ENCODE results near the gene CCDC154. TPM values are rescaled to one million over a fixed set of nuclear protein-coding genes. Genes with fewer than 3 reads are reported as not detected.

The CCDC154 gene
- total RNA-seq, 1 donor from 2014 or later: 3.1 TPM

- intact Hi-C loops (cut with DNase I): no loop called here
These were observed 42.6 kb downstream of the CCDC154 start for GRCh38 chr16:1401758-1402154.

DNA sequence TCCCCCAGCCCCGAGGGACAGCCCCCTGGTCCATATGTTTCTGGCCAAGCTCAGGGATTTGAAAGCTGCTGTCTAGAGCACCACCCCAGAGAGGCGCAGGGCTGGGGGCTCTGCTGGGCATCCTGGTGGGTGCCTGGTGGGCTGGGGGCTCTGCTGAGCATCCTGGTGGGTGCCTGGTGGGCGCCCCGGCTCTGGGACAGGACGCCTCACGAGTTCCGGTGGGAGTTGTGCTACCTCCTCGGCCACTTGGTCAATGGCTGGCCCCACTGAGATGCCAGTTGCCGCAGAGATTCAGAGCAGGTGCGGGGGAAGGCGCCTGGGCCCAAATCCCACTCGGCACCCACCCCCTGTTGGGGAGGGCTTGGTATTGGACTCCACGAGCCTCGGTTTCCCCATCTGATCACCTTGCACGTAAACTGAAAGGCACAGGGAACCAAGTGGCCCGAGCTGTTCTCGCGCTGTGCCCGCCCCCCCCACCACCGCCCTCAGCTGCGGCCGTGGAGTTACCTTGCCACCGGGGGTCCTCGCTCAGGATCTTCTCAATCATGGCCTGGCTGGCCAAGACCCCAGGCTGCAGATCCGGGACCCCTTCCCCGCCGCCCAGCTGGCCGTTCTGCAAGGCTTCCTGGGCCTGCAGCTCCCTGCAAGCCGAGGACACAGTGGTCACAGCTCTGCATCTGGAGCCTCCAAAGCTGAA is 43.1 kb downstream of the CCDC154 start:
- intact Hi-C loops (cut with DNase I): no loop called here
- ATAC-seq (no peak), DNase-seq (no peak)
- no peaks in the 10 kb centered on the region for H3K27me3 ChIP-seq (ENCODE audit: low read depth)
- no peak overlapping the region for H3K27ac ChIP-seq
- H3K4me1 ChIP-seq: no peaks in the 10 kb centered on the region
- TF ChIP-seq CTCF (IDR thresholded peaks at IDR 0.05): no peak
- no peaks in the 10 kb centered on the region for H3K9me3 ChIP-seq
- no peak overlapping the region for H3K4me3 ChIP-seq
- peaks cover 88% of the 10 kb centered on the region for H3K36me3 ChIP-seq

More at GRCh38 chr16:1401758-1402154, 42.6 kb downstream of the CCDC154 start:
- Histone ChIP-seq H3K27ac (no peak overlapping the region), H3K4me1 (no peaks in the 10 kb centered on the region), H3K27me3 (ENCODE audit: low read depth) (no peaks in the 10 kb centered on the region), H3K36me3 (peaks cover 88% of the 10 kb centered on the region), H3K4me3 (no peak overlapping the region), H3K9me3 (no peaks in the 10 kb centered on the region)
- no peak for ATAC-seq
- no peak for TF ChIP-seq CTCF (IDR thresholded peaks at IDR 0.05)
- no peak for DNase-seq

- Histone ChIP-seq H3K27ac (no peak overlapping the region), H3K36me3 (peaks cover 91% of the 10 kb centered on the region), H3K27me3 (ENCODE audit: low read depth) (no peaks in the 10 kb centered on the region), H3K4me1 (no peaks in the 10 kb centered on the region), H3K9me3 (no peaks in the 10 kb centered on the region), H3K4me3 (no peak overlapping the region)
- intact Hi-C loops (cut with DNase I): no loop called here
- DNase-seq (no peak), ATAC-seq (peak; percentile 10 to 19)
- no peak for TF ChIP-seq CTCF (IDR thresholded peaks at IDR 0.05)
These were observed 45.4 kb downstream of the CCDC154 start for GRCh38 chr16:1398826-1399581.

DNA sequence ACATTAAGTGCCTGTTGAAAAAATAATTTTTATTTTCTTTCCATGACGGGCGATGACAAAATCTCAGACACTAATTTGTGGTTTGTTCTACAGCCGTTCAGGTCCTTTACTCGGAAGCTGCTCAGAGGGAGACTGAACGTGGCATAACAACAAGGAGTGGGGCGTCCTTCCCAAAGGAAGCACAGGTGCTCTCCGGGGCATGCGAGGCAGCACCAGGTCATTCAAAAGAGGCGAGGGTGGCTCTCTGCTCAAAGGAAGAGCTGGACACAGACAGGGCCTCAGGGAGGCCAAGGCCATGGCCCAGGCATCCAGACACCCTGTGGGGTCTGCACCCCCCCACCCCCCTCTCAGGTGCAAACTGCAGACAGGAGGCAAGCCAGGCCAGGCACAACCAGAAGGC is 46.0 kb downstream of the CCDC154 start:
- Histone ChIP-seq H3K36me3 (peaks cover 92% of the 10 kb centered on the region), H3K4me1 (no peaks in the 10 kb centered on the region), H3K27ac (no peak overlapping the region), H3K4me3 (no peak overlapping the region), H3K9me3 (no peaks in the 10 kb centered on the region), H3K27me3 (ENCODE audit: low read depth) (no peaks in the 10 kb centered on the region)
- no peak for DNase-seq
- intact Hi-C loops (cut with DNase I): no loop called here
- TF ChIP-seq CTCF (IDR thresholded peaks at IDR 0.05): no peak
- ATAC-seq: no peak

GRCh38 chr16:1397779-1398178 is 46.6 kb downstream of the CCDC154 start:
- Histone ChIP-seq H3K4me1 (no peaks in the 10 kb centered on the region), H3K9me3 (no peaks in the 10 kb centered on the region), H3K36me3 (peaks cover 92% of the 10 kb centered on the region), H3K4me3 (no peak overlapping the region), H3K27me3 (ENCODE audit: low read depth) (no peaks in the 10 kb centered on the region), H3K27ac (no peak overlapping the region)
- no peak for TF ChIP-seq CTCF (IDR thresholded peaks at IDR 0.05)
- ATAC-seq: no peak
- intact Hi-C loops (cut with DNase I): no loop called here
- DNase-seq: no peak
